DND-41 (cell line): ENCODE data around the gene SHISA7.

Experiments used
- ATAC-seq: fragments of 200-7000 bp; cut with Tn5 transposase; 3 replicates; pipeline ENCODE4 v1.9.1; 2021; ENCODE audit warnings: low read depth; ENCODE audit not compliant: insufficient read depth
- DNase-seq: peaks from one replicate; pipeline ENCODE4 v3.0.0-alpha.2; 2020
- H2AFZ ChIP-seq: 2 replicates; pipeline ENCODE4 v1.6.0; 2012; ENCODE audit warnings: low read depth, low read length
- H3K27ac ChIP-seq: 2 replicates; pipeline ENCODE4 v1.5.1; 2012; ENCODE audit warnings: low read length, inconsistent platforms
- H3K27me3 ChIP-seq: fragments of 200-600 bp; sonication (generic); 2 replicates; pipeline ENCODE4 v1.6.0; 2012; ENCODE audit warnings: low read length, mild to moderate bottlenecking, inconsistent platforms; ENCODE audit not compliant: insufficient read depth, poor library complexity
- H3K36me3 ChIP-seq: 2 replicates; pipeline ENCODE4 v1.5.1; 2012; ENCODE audit warnings: low read length, inconsistent platforms; ENCODE audit not compliant: insufficient read depth
- H3K4me1 ChIP-seq: 2 replicates; pipeline ENCODE4 v1.5.1; 2012; ENCODE audit warnings: mild to moderate bottlenecking, low read length; ENCODE audit not compliant: insufficient read depth
- H3K4me2 ChIP-seq: 2 replicates; pipeline ENCODE4 v1.6.0; 2012; ENCODE audit warnings: mild to moderate bottlenecking, moderate library complexity, low read length, inconsistent platforms; ENCODE audit not compliant: insufficient read depth
- H3K4me3 ChIP-seq, 2 experiments: fragments of 200-600 bp in 1 of 2; shearing (Covaris generic) in 1 of 2; 2 replicates each; pipeline ENCODE4 v1.5.1; 2012 to 2016; ENCODE audit warnings: inconsistent platforms in 2 of 2, low read length in 2 of 2, mild to moderate bottlenecking in 2 of 2, low read depth in 1 of 2, moderate library complexity in 1 of 2
- H3K79me2 ChIP-seq: 2 replicates; pipeline ENCODE4 v1.6.0; 2012; ENCODE audit warnings: low read length, inconsistent platforms; ENCODE audit not compliant: insufficient read depth
- H3K9ac ChIP-seq: 2 replicates; pipeline ENCODE4 v1.6.0; 2012; ENCODE audit warnings: low read depth, mild to moderate bottlenecking, inconsistent platforms, low read length, moderate library complexity
- H3K9me3 ChIP-seq: 2 replicates; pipeline ENCODE4 v1.5.1; 2012; ENCODE audit warnings: low read length, moderate library complexity, mild to moderate bottlenecking, inconsistent platforms; ENCODE audit not compliant: insufficient read depth, severe bottlenecking
- H4K20me1 ChIP-seq: 2 replicates; pipeline ENCODE4 v1.6.0; 2012; ENCODE audit warnings: low read length; ENCODE audit not compliant: insufficient read depth
- EZH2 ChIP-seq: IDR thresholded peaks from 3 replicates; pipeline ENCODE4 v1.6.1; 2012; ENCODE audit warnings: borderline replicate concordance, low read depth, mild to moderate bottlenecking, moderate library complexity, low read length, inconsistent platforms; ENCODE audit not compliant: severe bottlenecking
- TF ChIP-seq, protein P1 (sequence below): IDR thresholded peaks from 2 replicates; pipeline ENCODE4 v1.5.1; 2012; ENCODE audit warnings: borderline replicate concordance, low read length, moderate library complexity, mild to moderate bottlenecking; ENCODE audit not compliant: poor library complexity, severe bottlenecking; ENCODE audit errors: extremely low read depth

Gene SHISA7

GRCh38 chr19:55474269-55475265 is 31.5 kb upstream of the SHISA7 start:
- Histone ChIP-seq H3K9me3 (no peaks in the 10 kb centered on the region), H4K20me1 (peaks cover 9% of the 10 kb centered on the region), H3K9ac (peak overlapping the region; percentile 87; the same call in 1 of the 2 replicates), H3K79me2 (peaks cover 26% of the 10 kb centered on the region), H3K27me3 (no peaks in the 10 kb centered on the region), H3K4me1 (peaks cover 38% of the 10 kb centered on the region), H3K27ac (peak overlapping the region; percentile 66), H3K36me3 (no peaks in the 10 kb centered on the region), H3K4me3 (peak overlapping the region in 1 of 2 experiments; percentile 77; a peak in 1 of 4 replicates), H2AFZ (peak overlapping the region; percentile 36), H3K4me2 (peak overlapping the region; percentile 79)
- ATAC-seq (no peak), DNase-seq (no peak)
- TF ChIP-seq, protein P1, sequence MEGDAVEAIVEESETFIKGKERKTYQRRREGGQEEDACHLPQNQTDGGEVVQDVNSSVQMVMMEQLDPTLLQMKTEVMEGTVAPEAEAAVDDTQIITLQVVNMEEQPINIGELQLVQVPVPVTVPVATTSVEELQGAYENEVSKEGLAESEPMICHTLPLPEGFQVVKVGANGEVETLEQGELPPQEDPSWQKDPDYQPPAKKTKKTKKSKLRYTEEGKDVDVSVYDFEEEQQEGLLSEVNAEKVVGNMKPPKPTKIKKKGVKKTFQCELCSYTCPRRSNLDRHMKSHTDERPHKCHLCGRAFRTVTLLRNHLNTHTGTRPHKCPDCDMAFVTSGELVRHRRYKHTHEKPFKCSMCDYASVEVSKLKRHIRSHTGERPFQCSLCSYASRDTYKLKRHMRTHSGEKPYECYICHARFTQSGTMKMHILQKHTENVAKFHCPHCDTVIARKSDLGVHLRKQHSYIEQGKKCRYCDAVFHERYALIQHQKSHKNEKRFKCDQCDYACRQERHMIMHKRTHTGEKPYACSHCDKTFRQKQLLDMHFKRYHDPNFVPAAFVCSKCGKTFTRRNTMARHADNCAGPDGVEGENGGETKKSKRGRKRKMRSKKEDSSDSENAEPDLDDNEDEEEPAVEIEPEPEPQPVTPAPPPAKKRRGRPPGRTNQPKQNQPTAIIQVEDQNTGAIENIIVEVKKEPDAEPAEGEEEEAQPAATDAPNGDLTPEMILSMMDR: no peak

DNA sequence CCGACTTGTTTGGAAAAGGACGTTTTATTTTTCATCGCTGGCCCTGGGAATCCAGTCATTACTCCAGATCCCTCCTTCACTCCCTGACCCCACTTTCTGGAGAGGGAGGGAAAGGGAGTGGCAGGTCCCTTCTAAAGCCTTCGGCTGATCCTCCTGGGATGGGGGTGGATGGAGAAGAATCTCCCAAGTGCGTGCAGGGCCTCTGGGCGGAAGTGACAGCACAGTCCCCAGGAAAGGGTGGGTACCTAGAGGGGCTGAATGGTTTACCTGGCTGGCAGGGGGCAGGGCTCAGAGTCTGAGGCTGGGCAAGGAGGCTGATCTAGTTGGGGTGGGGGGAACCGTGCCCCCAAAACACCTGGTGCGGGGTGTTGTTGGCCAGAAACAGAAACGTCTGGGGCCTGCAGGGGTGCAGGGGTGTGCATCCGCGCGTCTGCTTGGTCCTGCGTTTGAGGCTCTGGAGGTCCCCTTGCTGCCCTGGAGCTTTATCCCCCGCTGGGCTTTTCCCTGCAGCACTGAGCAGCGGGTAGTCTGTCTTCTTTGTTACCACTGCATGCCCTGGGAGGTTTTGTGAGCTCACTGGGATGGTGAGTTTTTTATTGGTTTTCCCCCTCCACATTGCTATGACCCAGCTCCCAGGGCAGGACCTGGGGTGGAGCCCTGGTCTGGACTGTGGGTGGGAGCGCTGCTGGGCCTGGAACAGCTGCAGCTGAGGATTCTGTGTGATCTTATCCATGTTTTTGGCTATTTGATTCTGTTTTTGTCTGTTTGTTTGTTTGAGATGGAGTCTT is 30.3 kb upstream of the SHISA7 start:
- Histone ChIP-seq H3K27me3 (no peaks in the 10 kb centered on the region), H3K4me2 (no peak overlapping the region), H3K27ac (no peak overlapping the region), H2AFZ (no peak overlapping the region), H4K20me1 (no peaks in the 10 kb centered on the region), H3K9ac (no peak overlapping the region), H3K9me3 (no peaks in the 10 kb centered on the region), H3K4me1 (peaks cover 27% of the 10 kb centered on the region), H3K36me3 (no peaks in the 10 kb centered on the region), H3K4me3 (no peak overlapping the region), H3K79me2 (peaks cover 14% of the 10 kb centered on the region)
- ATAC-seq (no peak), DNase-seq (no peak)
- TF ChIP-seq, protein P1: no peak
- no peak for TF ChIP-seq EZH2

DNA sequence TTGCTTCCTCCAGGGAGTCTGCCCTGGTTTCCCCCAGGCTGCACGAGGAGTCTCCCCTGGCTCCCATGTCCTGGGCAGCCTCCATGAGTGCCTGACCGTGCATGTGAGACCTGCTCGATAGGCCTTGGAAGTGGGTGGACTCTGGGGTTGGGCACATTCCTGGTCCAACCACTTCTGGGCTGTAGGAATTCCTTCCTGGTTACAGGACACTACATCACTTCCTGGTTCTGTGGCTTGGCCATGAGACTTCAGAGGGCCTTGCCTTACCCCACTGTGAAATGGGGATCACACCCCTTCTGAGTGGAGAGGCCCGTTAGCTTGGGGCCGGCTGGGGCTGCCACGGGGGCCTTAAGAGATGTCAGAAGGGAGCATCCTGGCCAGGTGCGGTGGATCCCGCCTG is 29.4 kb upstream of the SHISA7 start:
- DNase-seq: no peak
- Histone ChIP-seq H2AFZ (no peak overlapping the region), H3K27ac (no peak overlapping the region)

More for the DNA sequence above, 29.4 kb upstream of the SHISA7 start:
- Histone ChIP-seq H3K27me3 (no peaks in the 10 kb centered on the region), H3K9ac (no peak overlapping the region), H4K20me1 (no peaks in the 10 kb centered on the region), H3K4me3 (no peak overlapping the region), H3K79me2 (peaks cover 5% of the 10 kb centered on the region), H3K36me3 (no peaks in the 10 kb centered on the region), H3K9me3 (no peaks in the 10 kb centered on the region), H3K4me2 (no peak overlapping the region), H3K4me1 (peaks cover 24% of the 10 kb centered on the region)
- TF ChIP-seq, protein P1: no peak
- TF ChIP-seq EZH2: no peak
- no peak for ATAC-seq
